SK-N-MC (cell line): Measurements from ENCODE around the gene LGR4.

Source experiments
- DNase-seq: peaks from one replicate; pipeline ENCODE4 v3.0.0-alpha.2; 2011; ENCODE audit warnings: low read depth, low spot score
- H3K27ac ChIP-seq: fragments of 200-600 bp; sonication (generic); 2 replicates; pipeline ENCODE4 v1.5.1; 2016; ENCODE audit warnings: mixed run types
- H3K36me3 ChIP-seq: fragments of 200-600 bp; sonication (generic); 2 replicates; pipeline ENCODE4 v1.6.1; 2017; ENCODE audit warnings: antibody characterized with exemption, low read length, mixed read lengths; ENCODE audit not compliant: insufficient read depth
- H3K4me3 ChIP-seq: fragments of 200-600 bp; sonication (generic); 2 replicates; pipeline ENCODE4 v1.5.1; 2016
- H3K9ac ChIP-seq: fragments of 200-600 bp; sonication (generic); 2 replicates; pipeline ENCODE4 v1.8.0; 2017; ENCODE audit warnings: mixed run types, mixed read lengths; ENCODE audit not compliant: insufficient read length
- H3K9me3 ChIP-seq: fragments of 200-600 bp; sonication (generic); 2 replicates; pipeline ENCODE4 v1.6.1; 2017; ENCODE audit warnings: low read depth, mild to moderate bottlenecking, antibody characterized with exemption, low read length, moderate library complexity, mixed read lengths
- EZH2 ChIP-seq: fragments of 200-600 bp; sonication (generic); IDR thresholded peaks from one replicate; pipeline ENCODE4 v1.6.1; 2017; ENCODE audit warnings: antibody characterized with exemption
- FOXP2 ChIP-seq: optimal IDR thresholded peaks from 2 replicates; pipeline ENCODE3; 2011; ENCODE audit warnings: mild to moderate bottlenecking, moderate library complexity; ENCODE audit not compliant: insufficient read depth; ENCODE audit errors: extremely low read length, control extremely low read depth
- POLR2AphosphoS5 ChIP-seq: IDR thresholded peaks from 2 replicates; pipeline ENCODE4 v1.6.1; 2012; ENCODE audit warnings: mild to moderate bottlenecking, low read depth, low read length, borderline replicate concordance

LGR4 gene

GRCh38 chr11:27496461-27496860 lies 23.9 kb upstream of the LGR4 start:
- TF ChIP-seq POLR2AphosphoS5, result no peak
- no peak for DNase-seq
- Histone ChIP-seq H3K27ac (peak overlapping the region; percentile 51; the same call in 1 of the 2 replicates), H3K36me3 (peaks cover 69% of the 10 kb centered on the region), H3K4me3 (peak overlapping the region; percentile 26; the same call in 1 of the 2 replicates), H3K9me3 (no peaks in the 10 kb centered on the region), H3K9ac (peak overlapping the region; percentile 53)

GRCh38 chr11:27495710-27496300 lies 23.2 kb upstream of the LGR4 start:
- no peaks in the 10 kb centered on the region for H3K9me3 ChIP-seq
- TF ChIP-seq FOXP2, result no peak
- TF ChIP-seq POLR2AphosphoS5, result no peak
- TF ChIP-seq EZH2, result no peak
- H3K36me3 ChIP-seq, result peaks cover 70% of the 10 kb centered on the region
- no peak for DNase-seq
- no peak overlapping the region for H3K9ac ChIP-seq
- peak overlapping the region; percentile 51; the same call in 1 of the 2 replicates for H3K27ac ChIP-seq
- H3K4me3 ChIP-seq, result no peak overlapping the region; the same call in 1 of the 2 replicates

GRCh38 chr11:27489092-27489491 lies 16.5 kb upstream of the LGR4 start:
- no peak overlapping the region for H3K27ac ChIP-seq
- H3K4me3 ChIP-seq, result no peak overlapping the region
- H3K9me3 ChIP-seq, result no peaks in the 10 kb centered on the region
- no peak for TF ChIP-seq EZH2
- TF ChIP-seq FOXP2, result no peak
- no peak for TF ChIP-seq POLR2AphosphoS5
- H3K36me3 ChIP-seq, result peaks cover 47% of the 10 kb centered on the region
- no peak overlapping the region for H3K9ac ChIP-seq
- no peak for DNase-seq

GRCh38 chr11:27487706-27488105 lies 15.1 kb upstream of the LGR4 start:
- H3K9ac ChIP-seq, result no peak overlapping the region
- no peak overlapping the region for H3K4me3 ChIP-seq
- H3K36me3 ChIP-seq, result peaks cover 35% of the 10 kb centered on the region
- DNase-seq, result no peak
- TF ChIP-seq FOXP2 (no peak), EZH2 (no peak), POLR2AphosphoS5 (no peak)
- H3K27ac ChIP-seq, result no peak overlapping the region
- no peaks in the 10 kb centered on the region for H3K9me3 ChIP-seq

- Histone ChIP-seq H3K27ac (no peak overlapping the region), H3K9ac (no peak overlapping the region), H3K36me3 (peaks cover 20% of the 10 kb centered on the region; the same call in 1 of the 2 replicates), H3K9me3 (no peaks in the 10 kb centered on the region), H3K4me3 (no peak overlapping the region)
- no peak for TF ChIP-seq POLR2AphosphoS5
- TF ChIP-seq EZH2, result no peak
- TF ChIP-seq FOXP2, result no peak
- DNase-seq, result no peak
Observed at GRCh38 chr11:27485930-27486773, 13.6 kb upstream of the LGR4 start.

GRCh38 chr11:27482793-27483192 lies 10.2 kb upstream of the LGR4 start:
- H3K27ac ChIP-seq, result no peak overlapping the region
- no peaks in the 10 kb centered on the region for H3K36me3 ChIP-seq
- H3K4me3 ChIP-seq, result no peak overlapping the region
- no peaks in the 10 kb centered on the region for H3K9me3 ChIP-seq
- TF ChIP-seq FOXP2 (no peak), POLR2AphosphoS5 (no peak), EZH2 (no peak)
- H3K9ac ChIP-seq, result no peak overlapping the region
- no peak for DNase-seq

GRCh38 chr11:27481992-27482391 lies 9.4 kb upstream of the LGR4 start:
- H3K27ac ChIP-seq, result 0 out of 2 replicates have a peak overlapping the region, but pooled peaks have one; percentile 6
- H3K9ac ChIP-seq, result no peak overlapping the region
- no peak overlapping the region for H3K4me3 ChIP-seq
- TF ChIP-seq EZH2 (no peak), POLR2AphosphoS5 (no peak), FOXP2 (no peak)
- H3K36me3 ChIP-seq, result no peaks in the 10 kb centered on the region
- no peak for DNase-seq
- H3K9me3 ChIP-seq, result no peaks in the 10 kb centered on the region

- no peak overlapping the region for H3K27ac ChIP-seq
- no peaks in the 10 kb centered on the region for H3K36me3 ChIP-seq
- H3K9ac ChIP-seq, result no peak overlapping the region
- TF ChIP-seq EZH2 (no peak), POLR2AphosphoS5 (no peak), FOXP2 (no peak)
- no peak for DNase-seq
- H3K9me3 ChIP-seq, result no peaks in the 10 kb centered on the region
- H3K4me3 ChIP-seq, result no peak overlapping the region
Observed at GRCh38 chr11:27477831-27478230, 5.2 kb upstream of the LGR4 start.

- Histone ChIP-seq H3K9me3 (no peaks in the 10 kb centered on the region), H3K27ac (no peak overlapping the region), H3K4me3 (no peak overlapping the region), H3K36me3 (no peaks in the 10 kb centered on the region), H3K9ac (no peak overlapping the region)
- no peak for DNase-seq
- TF ChIP-seq POLR2AphosphoS5 (no peak), EZH2 (no peak), FOXP2 (no peak)
Observed at GRCh38 chr11:27477243-27477642, 4.7 kb upstream of the LGR4 start.
